H1 (cell line): ENCODE measurements around the gene HAO2. TPM values are rescaled to one million over a fixed set of nuclear protein-coding genes. Genes with fewer than 3 reads are reported as not detected.

Experiments
- CTCF ChIA-PET: fragments of 300-600 bp; sonication (Branson Sonifier 250); formaldehyde crosslinking; loops from one replicate; lab custom pipeline; 2021; ENCODE audit not compliant: partially characterized antibody; lab: Charles Lee
- POLR2A ChIA-PET: fragments of 300-600 bp; sonication (Branson Sonifier 250); formaldehyde crosslinking; loops from one replicate; lab custom pipeline; 2021; ENCODE audit warnings: inconsistent platforms; ENCODE audit not compliant: partially characterized antibody; lab: Charles Lee
- DNase-seq, 2 experiments: peaks; one replicate each; pipeline versions ENCODE4 v3.0.0 to v3.0.0-alpha.2; 2010 to 2022; ENCODE audit warnings: low spot score in 2 of 2, low read depth in 1 of 2, mixed read lengths in 1 of 2
- FAIRE-seq: peaks from 2 replicates; lab custom pipeline; 2011; peaks lifted over from hg19 to GRCh38; lab: Jason Lieb, UNC
- H2AFZ ChIP-seq: 2 replicates; pipeline ENCODE4 v1.8.1; 2012; ENCODE audit warnings: low read length, inconsistent platforms
- H2AK5ac ChIP-seq: 2 replicates; pipeline ENCODE4 v1.6.1; 2013; ENCODE audit warnings: low read depth, low read length
- H2BK120ac ChIP-seq: replicated peaks from 2 replicates; pipeline ENCODE3; 2013; ENCODE audit warnings: low read depth, low read length, inconsistent platforms
- H2BK12ac ChIP-seq: 2 replicates; pipeline ENCODE4 v1.6.1; 2013; ENCODE audit warnings: low read depth, low read length
- H2BK15ac ChIP-seq: 2 replicates; pipeline ENCODE4 v1.6.1; 2013; ENCODE audit warnings: low read length
- H2BK20ac ChIP-seq: 2 replicates; pipeline ENCODE4 v1.6.1; 2013; ENCODE audit warnings: low read length
- H2BK5ac ChIP-seq: 2 replicates; pipeline ENCODE4 v1.6.1; 2013; ENCODE audit warnings: low read depth, low read length
- H3K14ac ChIP-seq: 2 replicates; pipeline ENCODE4 v1.6.1; 2013; ENCODE audit warnings: inconsistent platforms; ENCODE audit not compliant: insufficient read length
- H3K18ac ChIP-seq: 2 replicates; pipeline ENCODE4 v1.6.1; 2013; ENCODE audit warnings: low read length; ENCODE audit errors: extremely low read depth
- H3K23ac ChIP-seq: 2 replicates; pipeline ENCODE4 v1.6.1; 2013; ENCODE audit warnings: inconsistent platforms; ENCODE audit not compliant: insufficient read length
- H3K23me2 ChIP-seq: 2 replicates; pipeline ENCODE4 v1.6.1; 2013; ENCODE audit warnings: low read depth, low read length
- H3K27ac ChIP-seq: 2 replicates; pipeline ENCODE4 v1.6.1; 2011; ENCODE audit warnings: low read depth, low read length, inconsistent platforms
- H3K27me3 ChIP-seq, 4 experiments: replicated peaks in 1 of 4; 1 replicate in 1 of 4; 2 replicates in 3 of 4; pipeline versions ENCODE4 v1.6.1 to v1.8.1; 2011 to 2013; ENCODE audit warnings: low read length in 3 of 4, mild to moderate bottlenecking in 3 of 4, inconsistent platforms in 2 of 4, mixed read lengths in 2 of 4, moderate library complexity in 1 of 4; ENCODE audit not compliant: control insufficient read depth in 3 of 4, insufficient read depth in 3 of 4; ENCODE audit errors: extremely low read depth in 1 of 4
- H3K36me3 ChIP-seq, 4 experiments: 2 replicates each; pipeline versions ENCODE4 v1.6.1 to v1.8.1; 2011 to 2013; ENCODE audit warnings: mild to moderate bottlenecking in 4 of 4, low read length in 3 of 4, moderate library complexity in 2 of 4, control low read depth in 1 of 4, inconsistent platforms in 1 of 4; ENCODE audit not compliant: insufficient read depth in 4 of 4, control insufficient read depth in 2 of 4
- H3K4ac ChIP-seq: replicated peaks from 2 replicates; pipeline ENCODE3; 2013; ENCODE audit warnings: low read length, low read depth, mixed read lengths, inconsistent platforms; ENCODE audit not compliant: insufficient read length
- H3K4me1 ChIP-seq, 4 experiments: replicated peaks in 1 of 4; 1 replicate in 1 of 4; 2 replicates in 3 of 4; pipeline versions ENCODE4 v1.6.1 to v1.8.1; 2011 to 2013; ENCODE audit warnings: low read length in 3 of 4, inconsistent platforms in 2 of 4, mixed read lengths in 1 of 4; ENCODE audit not compliant: insufficient read depth in 4 of 4, control insufficient read depth in 3 of 4
- H3K4me2 ChIP-seq, 2 experiments: 2 replicates each; pipeline versions ENCODE4 v1.6.1 to v1.8.1; 2011 to 2013; ENCODE audit warnings: low read depth in 2 of 2, low read length in 2 of 2, control low read depth in 1 of 2, inconsistent platforms in 1 of 2, mild to moderate bottlenecking in 1 of 2; ENCODE audit not compliant: insufficient read depth in 1 of 2
- H3K4me3 ChIP-seq, 4 experiments: fragments of 200-600, 300-600 bp in 1 of 4; sonication (generic), shearing (Covaris generic), sonication (Bioruptor Twin) in 1 of 4; 2 replicates each; pipeline versions ENCODE4 v1.5.1 to v1.8.1; 2011 to 2016; ENCODE audit warnings: low read length in 4 of 4, low read depth in 3 of 4, control low read depth in 2 of 4, inconsistent platforms in 2 of 4, mild to moderate bottlenecking in 2 of 4, mixed read lengths in 1 of 4, moderate library complexity in 1 of 4; ENCODE audit not compliant: insufficient read depth in 2 of 4; ENCODE audit errors: extremely low read depth in 1 of 4
- H3K56ac ChIP-seq: replicated peaks from 2 replicates; pipeline ENCODE3; 2013; ENCODE audit warnings: low read depth, mild to moderate bottlenecking, mixed read lengths, low read length, inconsistent platforms; ENCODE audit not compliant: insufficient read length
- H3K79me1 ChIP-seq: 2 replicates; pipeline ENCODE4 v1.6.1; 2013; ENCODE audit warnings: low read depth, low read length, control low read depth
- H3K79me2 ChIP-seq, 2 experiments: 2 replicates each; pipeline versions ENCODE4 v1.6.1 to v1.8.1; 2012 to 2013; ENCODE audit warnings: low read length in 2 of 2, mild to moderate bottlenecking in 2 of 2, inconsistent platforms in 1 of 2; ENCODE audit not compliant: insufficient read depth in 2 of 2, control insufficient read depth in 1 of 2
- H3K9ac ChIP-seq, 4 experiments: replicated peaks in 1 of 4; 1 replicate in 1 of 4; 2 replicates in 3 of 4; pipeline versions ENCODE4 v1.6.1 to v1.8.1; 2011 to 2013; ENCODE audit warnings: low read depth in 3 of 4, low read length in 3 of 4, control low read depth in 2 of 4, mild to moderate bottlenecking in 2 of 4, moderate library complexity in 2 of 4, inconsistent platforms in 1 of 4; ENCODE audit errors: extremely low read depth in 1 of 4
- H3K9me3 ChIP-seq, 2 experiments: 2 replicates each; pipeline versions ENCODE4 v1.6.1 to v1.8.1; 2012 to 2013; ENCODE audit warnings: mild to moderate bottlenecking in 2 of 2, moderate library complexity in 2 of 2, control low read depth in 1 of 2, inconsistent platforms in 1 of 2, low read depth in 1 of 2, low read length in 1 of 2, mixed read lengths in 1 of 2; ENCODE audit not compliant: insufficient read depth in 2 of 2
- H4K20me1 ChIP-seq, 2 experiments: replicated peaks in 1 of 2; 2 replicates each; pipeline versions ENCODE3 to v1.8.1; 2011 to 2013; ENCODE audit warnings: inconsistent platforms in 2 of 2, low read length in 2 of 2, mild to moderate bottlenecking in 1 of 2; ENCODE audit not compliant: insufficient read depth in 2 of 2, control insufficient read depth in 1 of 2
- H4K5ac ChIP-seq: 2 replicates; pipeline ENCODE4 v1.6.1; 2013; ENCODE audit warnings: low read length, low read depth, mixed read lengths, inconsistent platforms; ENCODE audit not compliant: insufficient read length
- H4K8ac ChIP-seq: 2 replicates; pipeline ENCODE4 v1.8.0; 2013; ENCODE audit warnings: mild to moderate bottlenecking, moderate library complexity, low read length, inconsistent platforms; ENCODE audit not compliant: insufficient read depth; ENCODE audit errors: extremely low read depth
- H4K91ac ChIP-seq: replicated peaks from 2 replicates; pipeline ENCODE3; 2013; ENCODE audit warnings: low read length, mixed read lengths, inconsistent platforms; ENCODE audit not compliant: insufficient read length
- ATF2 ChIP-seq: IDR thresholded peaks from 2 replicates; pipeline ENCODE4 v1.6.1; 2012; ENCODE audit warnings: low read length, inconsistent platforms
- CBX8 ChIP-seq: fragments of 300-800, 300-1000 bp; sonication (generic); IDR thresholded peaks from 2 replicates; pipeline ENCODE4 v1.7.1; 2016; ENCODE audit warnings: low read depth, low read length, borderline replicate concordance
- GABPA ChIP-seq: IDR thresholded peaks from 2 replicates; pipeline ENCODE4 v1.6.1; 2011; ENCODE audit warnings: mild to moderate bottlenecking, low read length, moderate library complexity, borderline replicate concordance; ENCODE audit not compliant: insufficient read depth
- POU5F1 ChIP-seq: IDR thresholded peaks from 2 replicates; pipeline ENCODE4 v1.6.1; 2011; ENCODE audit warnings: low read depth, mild to moderate bottlenecking, low read length, moderate library complexity
- WGBS, 2 experiments: shearing (Covaris generic) in 1 of 2; methylation state at CpG; one replicate each; pipeline versions ENCODE4 v1.1.6 to v1.1.7; 2013 to 2015; ENCODE audit warnings: low lambda C conversion rate in 2 of 2, mixed read lengths in 2 of 2, inconsistent platforms in 1 of 2, low coverage in 1 of 2, missing lambda C conversion rate in 1 of 2; ENCODE audit not compliant: insufficient replicate concordance in 2 of 2, insufficient coverage in 1 of 2, insufficient read length in 1 of 2; ENCODE audit errors: extremely low coverage in 1 of 2, missing lambda C conversion rate in 1 of 2; 5-methylcytosine and 5-hydroxymethylcytosine counted together
- polyA plus RNA-seq, 7 experiments: library from polyadenylated mRNA; depleted of rRNA in 3 of 7; stranded (reverse) in 5 of 7; unstranded in 2 of 7; fragments of >200 nt in 5 of 7; fragments of 200-250 nt in 2 of 7; gene quantifications; 1 replicate in 5 of 7; 2 replicates in 1 of 7; 4 replicates in 1 of 7; pipeline versions ENCODE4 v1.2.1 to v1.2.3, GENCODE V29; 2011 to 2013; ENCODE audit warnings: missing spikeins in 2 of 7, mixed read lengths in 2 of 7
- total RNA-seq: library from RNA; stranded (reverse); fragmentation: NEBNext Ultra II Directional; extraction: Animal tissue kit (Norgen Biotek cat#: 25700); gene quantifications from 2 replicates; pipeline ENCODE4 v1.2.1, GENCODE V29; 2021

Gene HAO2
- total and polyA plus RNA-seq, 2 of the 8 experiments (the other 6 are each of a cell fraction or from before 2014, with no cell fraction given): not detected

GRCh38 chr1:119404736-119405135 lies 36.2 kb downstream of the HAO2 start:
- ChIA-PET POLR2A (no interaction called here), CTCF (interaction anchor here (0.6 to 2.5 kb wide), 8 partner anchors 9 to 170 kb away, joined by 3 to 8 read pairs (median 3); partner anchors contain the start of gene HSD3B2)
- TF ChIP-seq ATF2 (no peak), GABPA (no peak), CBX8 (no peak), POU5F1 (no peak)
- Histone ChIP-seq H4K5ac (no peak overlapping the region), H3K56ac (no peak overlapping the region), H3K4me2 (no peak overlapping the region), H4K91ac (no peak overlapping the region), H3K4me3 (no peak overlapping the region), H3K23me2 (no peaks in the 10 kb centered on the region), H3K9ac (no peak overlapping the region), H3K4ac (no peak overlapping the region), H3K36me3 (no peaks in the 10 kb centered on the region), H3K14ac (no peak overlapping the region), H2AK5ac (no peak overlapping the region), H3K9me3 (no peaks in the 10 kb centered on the region), H3K27me3 (no peaks in the 10 kb centered on the region), H2AFZ (no peak overlapping the region), H2BK20ac (no peak overlapping the region), H2BK120ac (no peak overlapping the region), H2BK5ac (no peak overlapping the region), H3K23ac (no peak overlapping the region), H4K8ac (no peak overlapping the region), H3K27ac (no peak overlapping the region), H3K79me2 (no peaks in the 10 kb centered on the region), H3K18ac (no peak overlapping the region), H3K4me1 (no peaks in the 10 kb centered on the region), H2BK12ac (no peak overlapping the region), H3K79me1 (no peaks in the 10 kb centered on the region), H4K20me1 (no peaks in the 10 kb centered on the region), H2BK15ac (no peak overlapping the region)
- DNase-seq (no peak), FAIRE-seq (no peak)
- WGBS, 2 experiments: 88% methylated on average over 2 of the region's 2 CpGs; no CpG with 5 or more reads in 1 of the 2 experiments
